Amniotic stem cell (primary cell): ENCODE results near the gene SLC38A8.

ENCODE experiments used
- DNase-seq: peaks from one replicate; lab custom pipeline; 2025; lab: John Stamatoyannopoulos, UW

The SLC38A8 gene

GRCh38 chr16:84048871-84049270 is 6.3 kb upstream of the SLC38A8 start:
- no peak for DNase-seq

- DNase-seq: no peak
Observed at GRCh38 chr16:84048270-84048669, 5.7 kb upstream of the SLC38A8 start.

GRCh38 chr16:84047626-84048025 is 5.0 kb upstream of the SLC38A8 start:
- DNase-seq: no peak

- no peak for DNase-seq
Observed at GRCh38 chr16:84047206-84047605, 4.6 kb upstream of the SLC38A8 start.

- no peak for DNase-seq
Observed at GRCh38 chr16:84045818-84046470, 3.3 kb upstream of the SLC38A8 start.

GRCh38 chr16:84045001-84045817 is 2.6 kb upstream of the SLC38A8 start:
- DNase-seq: no peak

GRCh38 chr16:84044118-84044488 is 1.5 kb upstream of the SLC38A8 start:
- no peak for DNase-seq

GRCh38 chr16:84043486-84044117 is 1.0 kb upstream of the SLC38A8 start:
- no peak for DNase-seq

- DNase-seq: no peak
Observed at GRCh38 chr16:84042879-84043485, 387 bp upstream of the SLC38A8 start.

- DNase-seq: no peak
Observed at GRCh38 chr16:84041881-84042280, 714 bp downstream of the SLC38A8 start.

- DNase-seq: no peak
Observed at GRCh38 chr16:84040823-84041820, 1.5 kb downstream of the SLC38A8 start.

- no peak for DNase-seq
Observed at GRCh38 chr16:84040226-84040822, 2.3 kb downstream of the SLC38A8 start.

- DNase-seq: no peak
Observed at GRCh38 chr16:84039696-84040095, 2.9 kb downstream of the SLC38A8 start.

- DNase-seq: no peak
Observed at GRCh38 chr16:84038469-84038868, 4.1 kb downstream of the SLC38A8 start.

- DNase-seq: no peak
Observed at GRCh38 chr16:84036982-84037425, 5.6 kb downstream of the SLC38A8 start.

GRCh38 chr16:84036131-84036530 is 6.5 kb downstream of the SLC38A8 start:
- no peak for DNase-seq

GRCh38 chr16:84034516-84034915 is 8.1 kb downstream of the SLC38A8 start:
- DNase-seq: no peak

- no peak for DNase-seq
Observed at GRCh38 chr16:84033251-84034195, 9.1 kb downstream of the SLC38A8 start.

GRCh38 chr16:84032458-84033178 is 10.0 kb downstream of the SLC38A8 start:
- DNase-seq: no peak
